Glomerular visceral epithelial cell (primary cell): ENCODE data around the gene TGIF1.
A peak's percentile ranks its signal among the peaks of the same experiment; 100 is the strongest.
"Not testable (repeated sequence)": the region's sequence is repeated elsewhere in the genome, so short reads cannot be mapped to it uniquely, and the experiment has no call there.

Source experiments
- DNase-seq: peaks from one replicate; pipeline ENCODE4 v3.0.0-alpha.2; 2016; ENCODE audit errors: extremely low spot score

The TGIF1 gene

DNA sequence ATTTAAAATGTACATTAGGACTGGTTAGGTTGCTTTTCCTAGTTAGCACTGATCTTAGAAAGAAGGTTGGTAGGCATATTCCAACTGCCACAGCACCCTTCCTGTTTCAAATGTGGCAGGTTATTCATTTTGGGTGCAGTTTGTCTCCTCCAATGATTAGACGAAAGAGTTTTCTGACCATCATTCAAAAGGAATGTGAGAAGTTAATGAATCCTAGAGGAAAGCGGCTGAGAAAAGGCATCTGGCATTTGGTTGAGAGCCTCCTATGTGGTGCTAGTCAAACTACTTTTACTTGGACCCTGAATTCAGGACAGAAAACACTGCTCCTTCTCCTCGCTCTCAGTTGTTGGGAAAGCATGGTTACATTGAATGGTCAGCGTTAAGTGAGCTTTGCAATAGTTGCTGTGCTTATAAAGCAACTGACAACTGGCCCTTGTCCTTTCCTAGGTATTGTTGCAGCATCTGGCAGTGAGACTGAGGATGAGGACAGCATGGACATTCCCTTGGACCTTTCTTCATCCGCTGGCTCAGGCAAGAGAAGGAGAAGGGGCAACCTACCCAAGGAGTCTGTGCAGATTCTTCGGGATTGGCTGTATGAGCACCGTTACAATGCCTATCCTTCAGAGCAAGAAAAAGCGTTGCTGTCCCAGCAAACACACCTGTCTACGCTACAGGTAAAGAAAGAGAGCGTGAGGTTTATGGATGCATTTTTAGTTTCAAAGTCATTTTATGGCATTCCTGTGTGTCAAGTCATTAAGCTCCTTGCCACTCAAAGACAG, 6.1 kb downstream of the TGIF1 start:
- DNase-seq = peak; percentile 88

- peak; percentile 79 for DNase-seq
Observed at GRCh38 chr18:3456686-3457069, 6.7 kb downstream of the TGIF1 start.

DNA sequence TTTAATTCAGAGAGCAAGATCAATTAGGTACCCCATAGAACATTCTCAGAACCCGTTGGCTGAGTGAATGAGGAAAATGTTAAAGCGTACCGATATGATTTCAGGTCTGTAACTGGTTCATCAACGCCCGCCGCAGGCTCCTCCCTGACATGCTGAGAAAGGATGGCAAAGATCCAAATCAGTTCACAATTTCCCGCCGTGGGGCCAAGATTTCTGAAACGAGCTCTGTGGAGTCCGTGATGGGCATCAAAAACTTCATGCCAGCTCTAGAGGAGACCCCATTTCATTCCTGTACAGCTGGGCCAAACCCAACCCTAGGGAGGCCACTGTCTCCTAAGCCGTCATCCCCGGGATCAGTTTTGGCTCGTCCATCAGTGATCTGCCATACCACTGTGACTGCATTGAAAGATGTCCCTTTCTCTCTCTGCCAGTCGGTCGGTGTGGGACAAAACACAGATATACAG, 7.3 kb downstream of the TGIF1 start:
- DNase-seq = peak; percentile 62

- DNase-seq = no peak
Observed at GRCh38 chr18:3458378-3458777, 8.4 kb downstream of the TGIF1 start.

- peak; percentile 48 for DNase-seq
Observed at GRCh38 chr18:3458952-3459853, 9.2 kb downstream of the TGIF1 start.

DNA sequence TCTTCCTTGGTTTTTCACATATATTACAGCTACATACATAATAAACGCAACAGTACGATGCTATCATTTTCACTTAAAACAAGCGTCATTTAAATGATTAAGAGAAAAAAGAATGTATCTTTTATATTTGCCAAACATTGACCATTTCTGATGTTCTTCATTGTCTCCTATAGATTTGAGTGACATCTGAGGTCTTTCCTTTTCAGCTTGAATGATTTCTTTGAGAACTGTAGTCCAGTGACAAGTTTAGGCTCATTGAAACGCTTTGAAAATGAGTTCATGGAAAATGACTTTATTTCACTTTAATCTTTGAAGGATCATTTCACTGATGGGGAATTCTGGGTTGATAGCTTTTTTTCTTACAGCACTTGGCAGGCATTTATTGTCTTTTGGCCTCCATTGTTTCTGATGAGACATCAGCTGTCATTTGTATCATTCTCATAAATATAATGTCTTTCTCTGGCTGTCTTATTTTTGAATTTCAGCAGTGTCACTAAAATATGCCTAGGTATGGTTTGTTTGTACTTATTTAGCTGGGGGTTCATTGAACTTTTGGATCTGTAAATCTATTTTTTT, 10.9 kb downstream of the TGIF1 start:
- no peak for DNase-seq

DNA sequence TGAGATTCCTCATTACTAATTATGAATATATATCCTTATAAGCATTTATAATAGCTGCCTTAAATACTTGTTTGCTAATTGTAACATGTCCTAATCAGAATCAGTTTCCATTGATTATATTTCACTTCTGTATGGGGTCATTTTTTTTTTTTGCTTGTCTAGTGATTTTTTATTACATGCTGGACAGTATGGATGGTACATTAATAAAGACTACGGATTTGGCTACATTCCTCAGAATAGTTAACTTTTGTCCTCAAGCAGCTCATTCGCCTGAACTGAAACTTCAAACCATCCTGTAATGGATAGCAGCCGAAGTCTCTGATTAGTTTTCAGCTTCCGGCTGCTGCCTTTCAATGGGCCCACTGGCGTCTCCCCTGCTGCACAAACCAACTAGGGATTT, 11.7 kb downstream of the TGIF1 start:
- no peak for DNase-seq

DNA sequence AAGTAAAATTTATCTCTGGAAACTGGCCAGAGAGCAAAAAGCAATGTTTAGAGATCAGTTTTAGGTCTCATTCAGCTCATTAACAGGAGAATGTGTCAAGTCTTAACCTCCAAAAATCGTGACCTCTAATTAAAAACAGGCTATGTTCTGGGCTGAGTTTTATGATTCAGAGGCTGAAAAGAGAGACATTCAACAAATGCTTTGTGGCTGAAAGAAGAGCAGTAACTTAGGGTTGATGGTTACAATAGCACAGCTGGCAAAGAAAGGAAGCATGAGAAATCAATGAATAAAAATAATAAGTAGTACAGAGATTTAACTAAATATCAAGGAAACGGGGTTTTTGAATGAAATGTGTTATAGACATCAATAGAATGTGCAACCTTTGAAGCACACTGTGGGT, 13.1 kb downstream of the TGIF1 start:
- DNase-seq = no peak

- peak; percentile 68 for DNase-seq
Observed at GRCh38 chr18:3466045-3466444, 16.1 kb downstream of the TGIF1 start.

DNA sequence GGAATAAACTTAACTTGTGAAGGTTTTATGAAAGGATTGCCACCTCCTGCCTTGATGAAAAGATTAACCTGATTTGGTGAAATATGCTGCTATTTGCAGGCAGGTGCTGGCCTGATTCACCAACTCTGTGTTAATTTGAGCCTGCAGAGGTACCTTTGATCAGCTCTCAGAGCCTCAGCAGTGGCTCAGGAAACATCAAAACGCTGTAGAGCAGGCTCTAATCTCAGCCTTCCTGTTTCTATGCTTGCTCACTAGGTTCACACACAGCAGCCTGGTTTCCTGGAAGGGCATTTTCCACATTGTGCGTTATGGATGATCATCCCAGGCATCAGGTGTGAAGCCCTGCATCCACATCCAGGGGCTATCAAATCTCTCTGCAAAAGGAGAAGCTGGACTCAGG, 16.9 kb downstream of the TGIF1 start:
- DNase-seq = no peak

GRCh38 chr18:3468066-3468705, 18.2 kb downstream of the TGIF1 start:
- no peak for DNase-seq

GRCh38 chr18:3468833-3469232, 18.9 kb downstream of the TGIF1 start:
- no peak for DNase-seq

DNA sequence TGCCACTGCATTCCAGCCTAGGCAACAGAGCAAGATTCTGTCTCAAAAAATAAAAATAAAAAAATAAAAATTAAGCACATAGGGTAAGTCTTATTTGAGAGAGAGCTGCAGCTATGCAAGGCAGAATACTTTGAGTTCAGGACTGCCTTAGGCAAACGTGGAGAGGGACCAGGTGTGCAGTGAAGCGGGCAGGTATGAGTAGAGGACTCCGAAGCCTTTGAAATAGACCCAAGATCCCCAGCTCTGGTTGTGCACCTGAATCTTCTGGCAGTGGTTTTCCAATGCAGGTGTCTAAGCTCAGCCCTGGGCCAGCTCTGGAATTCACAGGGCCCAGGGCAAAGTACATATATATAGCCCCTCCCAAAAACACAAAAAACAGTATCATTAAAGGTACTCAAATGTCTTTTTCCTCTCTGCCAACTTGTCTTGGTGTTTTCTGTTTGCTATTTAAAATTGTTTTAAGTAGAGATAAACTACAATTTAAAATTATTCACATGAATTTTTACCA, 21.2 kb downstream of the TGIF1 start:
- no peak for DNase-seq

DNA sequence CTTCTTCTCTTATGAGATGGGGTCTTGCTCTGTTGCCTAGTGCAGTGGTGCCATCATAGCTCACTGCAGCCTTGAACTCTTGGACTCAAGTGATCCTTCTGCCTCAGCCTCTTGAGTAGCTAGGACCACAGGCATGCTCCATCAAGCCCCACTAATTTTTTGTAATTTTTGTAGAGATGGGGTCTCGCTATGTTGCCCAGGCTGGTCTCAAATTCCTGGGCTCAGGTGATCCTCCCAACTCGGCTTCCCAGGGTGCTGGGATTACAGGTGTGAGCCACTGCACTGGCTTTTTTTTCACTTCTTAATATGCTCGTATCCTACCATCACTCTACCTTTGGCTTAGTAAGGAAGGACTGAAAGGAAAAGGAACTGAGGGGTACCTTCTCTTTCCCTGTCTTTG, 22.1 kb downstream of the TGIF1 start:
- not testable (repeated sequence) for DNase-seq

- DNase-seq = no peak
Observed at GRCh38 chr18:3472681-3473544, 22.9 kb downstream of the TGIF1 start.

DNA sequence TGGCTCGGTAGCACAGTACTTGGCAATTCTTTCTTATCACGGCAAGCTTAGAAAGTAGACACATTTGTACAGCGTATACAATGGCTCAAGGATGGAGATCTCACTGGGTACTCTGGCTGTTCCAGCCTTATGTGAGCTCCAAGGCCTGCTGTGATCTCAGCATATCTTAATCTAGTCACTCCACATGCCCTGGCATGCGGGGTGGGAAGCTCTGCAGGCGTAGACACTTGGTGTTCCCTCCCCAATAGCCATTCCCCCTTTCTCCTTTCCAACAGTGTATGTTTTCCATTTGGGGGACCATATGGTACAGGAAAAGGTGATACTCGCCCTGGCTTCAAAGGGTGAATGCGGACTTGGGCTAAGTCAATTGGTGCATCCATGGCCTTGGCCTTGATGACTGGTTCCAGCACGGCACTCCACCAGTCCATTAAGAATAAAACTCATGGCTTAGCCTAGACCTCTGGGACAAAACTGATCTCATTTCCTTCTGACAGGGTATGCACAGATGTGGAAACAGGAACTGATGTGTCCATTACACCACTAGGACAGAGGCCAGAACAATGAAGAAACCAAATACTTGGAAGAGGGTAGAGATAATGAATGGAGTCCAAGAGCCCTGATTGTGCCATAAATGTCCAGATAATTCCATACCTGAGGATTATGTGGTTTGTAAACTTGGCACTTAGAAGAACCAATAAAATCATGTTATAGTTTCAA, 28.4 kb downstream of the TGIF1 start:
- no peak for DNase-seq

- no peak for DNase-seq
Observed at GRCh38 chr18:3479978-3480509, 30.1 kb downstream of the TGIF1 start.

- no peak for DNase-seq
Observed at GRCh38 chr18:3480827-3481573, 31.0 kb downstream of the TGIF1 start.

DNA sequence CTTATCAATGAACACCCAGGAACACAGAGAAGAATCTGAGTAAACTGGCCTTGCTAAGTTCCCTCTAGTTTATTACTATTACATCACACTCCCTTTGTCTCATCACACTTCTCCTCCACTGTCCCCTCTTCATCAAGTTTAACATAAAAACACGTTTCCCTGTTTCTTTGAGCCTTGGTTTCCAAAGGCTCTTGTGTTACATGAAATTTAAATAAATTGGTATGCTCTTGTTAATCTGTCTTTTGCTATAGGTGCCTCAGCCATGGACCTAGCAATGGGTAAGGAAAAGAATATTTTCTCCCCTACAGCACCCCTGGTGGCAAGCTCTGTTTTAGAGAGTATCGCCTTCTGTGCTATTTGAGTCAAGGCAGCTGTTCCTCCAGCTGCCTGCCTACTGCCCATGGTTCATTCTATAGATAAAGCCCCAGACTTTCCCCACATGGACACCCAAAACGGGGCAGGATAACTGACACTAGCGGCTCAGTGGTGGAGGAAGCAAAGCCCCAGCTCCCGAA, 31.8 kb downstream of the TGIF1 start:
- no peak for DNase-seq
